ENCODE results near the gene MAML3. TPM values are rescaled to one million over a fixed set of nuclear protein-coding genes. Genes with fewer than 3 reads are reported as not detected.

Gene MAML3
- total RNA-seq, 1 donor from 2014 or later, result 0.79 TPM

DNA sequence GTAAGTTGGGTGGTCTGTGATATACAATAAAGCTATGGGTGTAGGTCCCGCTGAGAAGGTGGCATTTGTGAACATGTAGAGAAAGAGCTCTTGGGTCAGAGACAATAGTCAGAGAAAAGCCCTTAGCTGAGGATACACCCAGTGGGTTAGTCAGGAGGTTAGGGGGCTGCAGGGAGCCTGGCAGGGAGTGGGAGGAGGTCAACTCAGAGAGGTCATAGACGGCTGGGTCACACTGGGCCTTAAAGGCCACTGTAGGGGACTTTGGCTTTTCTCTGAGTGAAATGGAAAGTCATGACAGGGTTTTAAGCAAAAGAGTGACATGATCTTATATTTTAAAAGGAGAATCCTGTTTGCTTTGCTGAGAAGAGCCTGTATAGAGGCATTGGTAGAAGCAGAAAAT is 471.7 kb downstream of the MAML3 start:
- TF ChIP-seq, protein P1, sequence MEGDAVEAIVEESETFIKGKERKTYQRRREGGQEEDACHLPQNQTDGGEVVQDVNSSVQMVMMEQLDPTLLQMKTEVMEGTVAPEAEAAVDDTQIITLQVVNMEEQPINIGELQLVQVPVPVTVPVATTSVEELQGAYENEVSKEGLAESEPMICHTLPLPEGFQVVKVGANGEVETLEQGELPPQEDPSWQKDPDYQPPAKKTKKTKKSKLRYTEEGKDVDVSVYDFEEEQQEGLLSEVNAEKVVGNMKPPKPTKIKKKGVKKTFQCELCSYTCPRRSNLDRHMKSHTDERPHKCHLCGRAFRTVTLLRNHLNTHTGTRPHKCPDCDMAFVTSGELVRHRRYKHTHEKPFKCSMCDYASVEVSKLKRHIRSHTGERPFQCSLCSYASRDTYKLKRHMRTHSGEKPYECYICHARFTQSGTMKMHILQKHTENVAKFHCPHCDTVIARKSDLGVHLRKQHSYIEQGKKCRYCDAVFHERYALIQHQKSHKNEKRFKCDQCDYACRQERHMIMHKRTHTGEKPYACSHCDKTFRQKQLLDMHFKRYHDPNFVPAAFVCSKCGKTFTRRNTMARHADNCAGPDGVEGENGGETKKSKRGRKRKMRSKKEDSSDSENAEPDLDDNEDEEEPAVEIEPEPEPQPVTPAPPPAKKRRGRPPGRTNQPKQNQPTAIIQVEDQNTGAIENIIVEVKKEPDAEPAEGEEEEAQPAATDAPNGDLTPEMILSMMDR (IDR thresholded peaks at IDR 0.05; ENCODE audit: insufficient read depth, low read length, severe bottlenecking), result no peak
- DNase-seq (ENCODE audit: low read depth), result no peak
- no peaks in the 10 kb centered on the region for H3K27me3 ChIP-seq (ENCODE audit: control insufficient read depth, insufficient read depth, low read length)
- peaks cover 9% of the 10 kb centered on the region for H3K36me3 ChIP-seq (ENCODE audit: control insufficient read depth, insufficient read depth, low read length)
- FAIRE-seq, result no peak
- no peak overlapping the region for H3K4me3 ChIP-seq (ENCODE audit: low read depth, low read length)

DNA sequence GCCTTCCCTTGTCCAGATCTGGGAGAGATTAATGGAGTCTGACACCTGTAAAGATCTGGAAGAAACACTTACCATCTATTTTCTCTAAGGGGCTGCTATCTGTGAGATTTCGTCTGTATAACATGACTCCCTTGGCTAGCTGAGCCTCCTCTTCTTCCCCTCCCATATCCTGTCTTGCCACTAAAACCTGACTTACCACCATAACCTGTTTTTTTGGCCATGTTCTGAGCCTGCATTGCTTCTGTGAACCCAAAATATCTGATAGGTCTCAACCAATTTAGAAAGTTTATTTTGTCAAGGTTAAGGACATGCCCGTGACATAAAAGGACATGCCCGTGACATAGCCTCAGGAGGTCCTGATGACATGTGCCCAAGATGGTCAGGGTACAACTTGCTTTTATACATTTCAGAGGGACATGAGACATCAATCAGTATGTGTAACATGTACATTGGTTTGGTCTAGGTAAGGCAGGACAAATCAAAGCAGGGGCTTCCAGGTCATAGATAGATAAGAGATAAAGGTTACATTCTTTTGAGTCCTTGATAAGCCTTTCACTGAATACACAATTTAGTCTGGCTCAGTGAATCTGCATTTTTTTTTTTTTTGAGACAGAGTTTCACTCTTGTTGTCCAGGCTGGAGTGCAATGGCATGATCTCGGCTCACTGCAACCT is 476.9 kb downstream of the MAML3 start:
- H3K36me3 ChIP-seq (ENCODE audit: control insufficient read depth, insufficient read depth, low read length), result peaks cover 4% of the 10 kb centered on the region
- H3K4me3 ChIP-seq (ENCODE audit: low read depth, low read length), result no peak overlapping the region
- TF ChIP-seq, protein P1 (IDR thresholded peaks at IDR 0.05; ENCODE audit: insufficient read depth, low read length, severe bottlenecking), result no peak
- peak; percentile 25 for DNase-seq (ENCODE audit: low read depth)
- FAIRE-seq, result no peak
- no peaks in the 10 kb centered on the region for H3K27me3 ChIP-seq (ENCODE audit: control insufficient read depth, insufficient read depth, low read length)

DNA sequence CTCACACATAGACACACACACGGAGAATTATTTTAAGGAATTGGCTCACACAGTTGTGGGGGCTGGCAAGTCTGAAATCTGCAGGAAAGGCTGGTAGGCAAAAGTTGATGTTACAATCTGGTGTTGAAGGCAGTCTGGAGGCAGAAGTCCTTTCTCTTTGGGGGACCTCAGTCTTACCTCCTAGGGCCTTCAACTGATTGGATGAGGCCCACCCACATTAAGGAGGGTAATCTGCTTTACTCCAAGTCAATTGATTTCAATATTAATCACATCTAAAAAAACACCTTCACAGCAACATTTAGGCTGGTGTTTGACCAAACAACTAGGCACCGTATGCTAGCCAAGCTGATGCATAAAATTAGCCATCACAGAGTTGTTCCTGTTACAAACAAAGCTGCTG is 477.6 kb downstream of the MAML3 start:
- TF ChIP-seq, protein P1 (IDR thresholded peaks at IDR 0.05; ENCODE audit: insufficient read depth, low read length, severe bottlenecking), result no peak

DNA sequence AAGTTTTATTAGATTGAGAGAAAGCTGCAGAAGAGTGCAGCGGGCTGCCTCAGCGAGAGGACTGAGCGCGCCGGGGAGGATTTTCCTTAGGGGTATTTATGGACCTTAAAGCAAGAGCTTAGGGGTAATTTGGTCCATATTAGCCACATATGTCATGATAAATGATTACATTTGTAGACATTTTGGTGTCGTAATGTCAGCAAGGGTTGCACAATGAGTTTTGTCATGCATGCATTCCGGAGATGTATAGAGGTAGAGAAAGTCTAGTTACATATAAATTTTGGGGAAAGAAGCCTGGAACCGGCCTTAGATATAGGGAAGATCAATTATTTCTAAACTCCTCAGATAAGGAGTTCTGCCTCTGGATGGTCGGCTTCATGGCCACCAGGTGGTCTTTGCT is 478.3 kb downstream of the MAML3 start:
- Histone ChIP-seq H3K27me3 (ENCODE audit: control insufficient read depth, insufficient read depth, low read length) (no peaks in the 10 kb centered on the region), H3K36me3 (ENCODE audit: control insufficient read depth, insufficient read depth, low read length) (peaks cover 4% of the 10 kb centered on the region), H3K4me3 (ENCODE audit: low read depth, low read length) (no peak overlapping the region)
- TF ChIP-seq, protein P1 (IDR thresholded peaks at IDR 0.05; ENCODE audit: insufficient read depth, low read length, severe bottlenecking), result no peak
- DNase-seq (ENCODE audit: low read depth) (peak; percentile 53), FAIRE-seq (no peak)

More for the DNA sequence above, 477.6 kb downstream of the MAML3 start:
- FAIRE-seq (no peak), DNase-seq (ENCODE audit: low read depth) (no peak)
- Histone ChIP-seq H3K4me3 (ENCODE audit: low read depth, low read length) (no peak overlapping the region), H3K36me3 (ENCODE audit: control insufficient read depth, insufficient read depth, low read length) (peaks cover 4% of the 10 kb centered on the region), H3K27me3 (ENCODE audit: control insufficient read depth, insufficient read depth, low read length) (no peaks in the 10 kb centered on the region)

DNA sequence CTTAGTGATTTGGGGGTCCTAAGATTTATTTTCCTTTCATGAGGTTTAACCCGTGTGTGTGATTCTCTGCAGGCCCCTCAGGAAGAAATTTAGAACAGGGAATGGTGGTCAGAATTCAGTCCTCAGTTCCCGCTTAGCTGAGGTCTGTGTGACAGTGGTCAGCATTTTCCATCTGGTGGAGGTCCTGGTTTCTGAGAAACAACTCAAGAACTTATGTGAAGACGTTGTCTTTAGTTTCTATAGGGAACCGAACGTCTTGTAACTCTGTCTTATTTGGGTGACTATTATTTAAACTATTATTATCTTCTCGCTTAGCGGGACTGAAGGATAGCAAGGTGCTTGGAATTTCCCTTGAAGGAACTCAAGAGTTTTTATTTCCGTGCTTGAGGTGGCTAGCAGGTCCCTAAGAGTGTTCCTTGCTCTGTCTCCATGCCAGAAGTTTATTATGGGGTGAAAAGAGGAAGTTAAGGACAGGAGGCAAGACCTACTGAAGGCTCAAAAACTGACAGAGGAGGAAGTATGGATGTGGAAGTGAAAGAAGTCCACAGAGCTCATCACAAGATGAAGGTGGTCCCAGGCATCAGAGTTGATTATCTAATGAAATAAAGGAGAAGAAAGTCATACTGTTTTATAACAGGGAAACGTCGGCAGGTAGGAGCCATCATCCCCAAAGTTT is 479.0 kb downstream of the MAML3 start:
- DNase-seq (ENCODE audit: low read depth), result no peak
- TF ChIP-seq, protein P1 (IDR thresholded peaks at IDR 0.05; ENCODE audit: insufficient read depth, low read length, severe bottlenecking), result no peak
- Histone ChIP-seq H3K4me3 (ENCODE audit: low read depth, low read length) (no peak overlapping the region), H3K27me3 (ENCODE audit: control insufficient read depth, insufficient read depth, low read length) (no peaks in the 10 kb centered on the region), H3K36me3 (ENCODE audit: control insufficient read depth, insufficient read depth, low read length) (peaks cover 4% of the 10 kb centered on the region)
- no peak for FAIRE-seq

Measured in bronchial epithelial cell (primary cell).